ENCODE results near the gene SHANK3. TPM values are rescaled to one million over a fixed set of nuclear protein-coding genes. Genes with fewer than 3 reads are reported as not detected.

The SHANK3 gene
- total and polyA plus RNA-seq, 2 donors (not counting 1 experiment from before 2014, with no cell fraction given): not detected

DNA sequence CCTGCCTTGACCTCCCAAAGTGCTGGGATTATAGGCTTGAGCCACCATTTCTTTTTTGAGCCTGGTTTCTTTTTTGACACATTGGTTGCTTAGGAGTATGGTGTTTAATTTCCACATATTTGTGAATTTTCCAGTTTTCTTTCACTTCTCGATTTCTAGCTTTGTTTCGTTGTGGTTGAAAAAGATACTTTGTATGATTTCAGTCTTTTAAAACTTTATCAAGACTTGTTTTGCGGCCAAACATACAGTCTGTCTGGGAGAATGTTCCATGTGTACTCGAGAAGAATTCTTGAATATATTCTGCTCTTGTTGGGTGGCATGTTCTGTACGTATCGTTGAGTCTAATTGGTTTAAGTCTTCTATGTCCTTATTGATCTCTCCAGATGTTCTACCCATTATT is 20.8 kb downstream of the SHANK3 start:
- Histone ChIP-seq H3K9me3 (ENCODE audit: control extremely low read depth in 1 of 3, control insufficient read depth in 2 of 3, insufficient read depth in 1 of 3, low read length in 2 of 3) (peaks cover 0 to 6% (median 0%) of the 10 kb centered on the region in 3 donors), H4K20me1 (ENCODE audit: control insufficient read depth, insufficient read depth, low read length, poor library complexity, severe bottlenecking) (no peaks in the 10 kb centered on the region), H3K27ac (ENCODE audit: low read length in 2 of 2) (no peak overlapping the region), H3K36me3 (replicated peaks in 1 of 2; ENCODE audit: control extremely low read depth in 1 of 2, control insufficient read depth in 1 of 2, extremely low read depth in 1 of 2, insufficient read depth in 2 of 2, low read length in 1 of 2) (no peaks in the 10 kb centered on the region), H2AFZ (ENCODE audit: insufficient read depth, low read depth, low read length, poor library complexity, severe bottlenecking) (no peak overlapping the region), H3K4me3 (ENCODE audit: control extremely low read depth in 1 of 5, extremely low read depth in 1 of 5, insufficient read depth in 1 of 5, low read depth in 2 of 5, low read length in 4 of 5) (no peak overlapping the region), H3K4me2 (replicated peaks; ENCODE audit: low read depth, low read length, poor library complexity, severe bottlenecking) (no peak overlapping the region), H3K4me1 (ENCODE audit: control insufficient read depth in 2 of 2, insufficient read depth in 2 of 2, low read length in 2 of 2) (no peaks in the 10 kb centered on the region), H3K79me2 (ENCODE audit: control insufficient read depth, insufficient read depth, low read length) (no peaks in the 10 kb centered on the region), H3K27me3 (replicated peaks in 1 of 4; ENCODE audit: control extremely low read depth in 1 of 4, control insufficient read depth in 3 of 4, insufficient read depth in 4 of 4, low read length in 3 of 4) (no peaks in the 10 kb centered on the region), H3K9ac (ENCODE audit: low read length) (no peak overlapping the region)
- intact Hi-C loops (cut with micrococcal nuclease): no loop called here
- TF ChIP-seq EZH2 (IDR thresholded peaks at IDR 0.05; ENCODE audit: borderline replicate concordance, insufficient read depth, low read depth, low read length, poor library complexity, severe bottlenecking): no peak
- TF ChIP-seq CTCF (IDR thresholded peaks at IDR 0.05): no peak
- H3K27me3 Mint-ChIP-seq: peaks cover 4% of the 10 kb centered on the region
- H3K4me3 Mint-ChIP-seq: no peak overlapping the region
- H3K9me3 Mint-ChIP-seq (ENCODE audit: insufficient read depth): no peaks in the 10 kb centered on the region
- no peaks in the 10 kb centered on the region for H3K4me1 Mint-ChIP-seq
- no CpG with 5 or more reads among the region's 6 CpGs for WGBS (ENCODE audit: insufficient coverage)
- no peak for ATAC-seq (ENCODE audit: low read depth)
- ChIA-PET CTCF (no interaction called here), POLR2A (no interaction called here)
- no peak overlapping the region for H3K27ac Mint-ChIP-seq
- DNase-seq: no peak

GRCh38 chr22:50694099-50694605 is 21.5 kb downstream of the SHANK3 start:
- no peak for TF ChIP-seq EZH2 (IDR thresholded peaks at IDR 0.05; ENCODE audit: borderline replicate concordance, insufficient read depth, low read depth, low read length, poor library complexity, severe bottlenecking)
- TF ChIP-seq CTCF (IDR thresholded peaks at IDR 0.05): no peak
- Mint-ChIP-seq H3K4me3 (no peak overlapping the region), H3K27ac (no peak overlapping the region), H3K4me1 (no peaks in the 10 kb centered on the region), H3K9me3 (ENCODE audit: insufficient read depth) (no peaks in the 10 kb centered on the region), H3K27me3 (peaks cover 8% of the 10 kb centered on the region)
- ATAC-seq (ENCODE audit: low read depth): no peak
- no peak for DNase-seq
- no peaks in the 10 kb centered on the region for H3K4me1 ChIP-seq (ENCODE audit: control insufficient read depth in 2 of 2, insufficient read depth in 2 of 2, low read length in 2 of 2)
- H3K27ac ChIP-seq (ENCODE audit: low read length in 2 of 2): no peak overlapping the region
- H3K9ac ChIP-seq (ENCODE audit: low read length): no peak overlapping the region
- no peak overlapping the region for H3K4me2 ChIP-seq (replicated peaks; ENCODE audit: low read depth, low read length, poor library complexity, severe bottlenecking)
- intact Hi-C loops (cut with micrococcal nuclease): no loop called here
- no peaks in the 10 kb centered on the region for H3K36me3 ChIP-seq (replicated peaks in 1 of 2; ENCODE audit: control extremely low read depth in 1 of 2, control insufficient read depth in 1 of 2, extremely low read depth in 1 of 2, insufficient read depth in 2 of 2, low read length in 1 of 2)
- H2AFZ ChIP-seq (ENCODE audit: insufficient read depth, low read depth, low read length, poor library complexity, severe bottlenecking): no peak overlapping the region
- H3K9me3 ChIP-seq (ENCODE audit: control extremely low read depth in 1 of 3, control insufficient read depth in 2 of 3, insufficient read depth in 1 of 3, low read length in 2 of 3): peaks cover 0 to 6% (median 0%) of the 10 kb centered on the region in 3 donors
- WGBS (ENCODE audit: insufficient coverage): 97% methylated on average over 2 of the region's 3 CpGs
- no peak overlapping the region for H3K4me3 ChIP-seq (ENCODE audit: control extremely low read depth in 1 of 5, extremely low read depth in 1 of 5, insufficient read depth in 1 of 5, low read depth in 2 of 5, low read length in 4 of 5)
- ChIA-PET POLR2A (no interaction called here), CTCF (no interaction called here)
- no peaks in the 10 kb centered on the region for H4K20me1 ChIP-seq (ENCODE audit: control insufficient read depth, insufficient read depth, low read length, poor library complexity, severe bottlenecking)
- H3K79me2 ChIP-seq (ENCODE audit: control insufficient read depth, insufficient read depth, low read length): no peaks in the 10 kb centered on the region
- no peaks in the 10 kb centered on the region for H3K27me3 ChIP-seq (replicated peaks in 1 of 4; ENCODE audit: control extremely low read depth in 1 of 4, control insufficient read depth in 3 of 4, insufficient read depth in 4 of 4, low read length in 3 of 4)
